Islet of Langerhans (tissue), 1 donor: ENCODE measurements around the gene TOP1.

Experiments used
- FAIRE-seq: peaks from one replicate; lab custom pipeline; 2011; peaks lifted over from hg19 to GRCh38; lab: Jason Lieb, UNC

TOP1 gene

GRCh38 chr20:41169791-41170351 lies 141.2 kb downstream of the TOP1 start:
- no peak for FAIRE-seq

- no peak for FAIRE-seq
Measured at GRCh38 chr20:41170386-41171105, 141.9 kb downstream of the TOP1 start.

- FAIRE-seq = no peak
Measured at GRCh38 chr20:41171736-41172295, 143.2 kb downstream of the TOP1 start.

- FAIRE-seq = no peak
Measured at GRCh38 chr20:41172296-41173140, 143.9 kb downstream of the TOP1 start.

- FAIRE-seq = no peak
Measured at GRCh38 chr20:41173161-41173721, 144.6 kb downstream of the TOP1 start.

GRCh38 chr20:41173791-41174341 lies 145.2 kb downstream of the TOP1 start:
- FAIRE-seq = no peak
